SKM-1 (cell line): Measurements from ENCODE around the gene TMEM239.
"Not testable (repeated sequence)": the region's sequence is repeated elsewhere in the genome, so short reads cannot be mapped to it uniquely, and the experiment has no call there.

Source experiments
- DNase-seq: peaks from one replicate; lab custom pipeline; 2025; ENCODE audit not compliant: unreplicated experiment; lab: John Stamatoyannopoulos, UW

TMEM239 gene

DNA sequence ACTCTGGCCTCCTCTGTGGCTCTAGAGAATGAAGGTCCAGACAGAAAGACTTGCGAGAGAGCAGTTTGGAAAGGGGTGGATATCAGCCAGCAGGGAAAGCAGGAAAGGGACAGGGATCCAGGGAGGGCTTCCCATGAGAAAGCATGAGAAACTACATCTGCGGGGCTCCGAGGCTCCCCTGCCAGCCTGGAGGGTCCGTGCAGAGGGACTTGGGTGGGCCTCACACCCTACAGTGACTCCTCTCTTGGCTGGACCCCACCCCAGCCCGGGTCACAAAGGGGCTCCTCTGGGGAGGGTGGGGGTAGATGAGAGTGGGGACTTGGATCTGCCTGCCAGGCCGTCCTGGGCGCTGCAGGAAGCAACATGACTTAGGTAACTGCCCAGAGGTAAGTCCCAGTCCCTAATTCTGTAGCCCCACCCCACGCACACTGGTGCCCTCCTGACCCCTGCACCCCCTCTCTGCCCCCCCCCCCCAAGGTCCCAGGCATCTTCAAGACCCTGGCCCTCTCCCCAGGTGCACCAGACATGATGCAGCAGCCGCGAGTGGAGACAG, at the start of gene TMEM239:
Gene TMEM239 (plus strand): TSS at position 335 of the 553 bp plus-strand sequence. CDS start 191 bp downstream, at position 526.
- DNase-seq, result no peak

DNA sequence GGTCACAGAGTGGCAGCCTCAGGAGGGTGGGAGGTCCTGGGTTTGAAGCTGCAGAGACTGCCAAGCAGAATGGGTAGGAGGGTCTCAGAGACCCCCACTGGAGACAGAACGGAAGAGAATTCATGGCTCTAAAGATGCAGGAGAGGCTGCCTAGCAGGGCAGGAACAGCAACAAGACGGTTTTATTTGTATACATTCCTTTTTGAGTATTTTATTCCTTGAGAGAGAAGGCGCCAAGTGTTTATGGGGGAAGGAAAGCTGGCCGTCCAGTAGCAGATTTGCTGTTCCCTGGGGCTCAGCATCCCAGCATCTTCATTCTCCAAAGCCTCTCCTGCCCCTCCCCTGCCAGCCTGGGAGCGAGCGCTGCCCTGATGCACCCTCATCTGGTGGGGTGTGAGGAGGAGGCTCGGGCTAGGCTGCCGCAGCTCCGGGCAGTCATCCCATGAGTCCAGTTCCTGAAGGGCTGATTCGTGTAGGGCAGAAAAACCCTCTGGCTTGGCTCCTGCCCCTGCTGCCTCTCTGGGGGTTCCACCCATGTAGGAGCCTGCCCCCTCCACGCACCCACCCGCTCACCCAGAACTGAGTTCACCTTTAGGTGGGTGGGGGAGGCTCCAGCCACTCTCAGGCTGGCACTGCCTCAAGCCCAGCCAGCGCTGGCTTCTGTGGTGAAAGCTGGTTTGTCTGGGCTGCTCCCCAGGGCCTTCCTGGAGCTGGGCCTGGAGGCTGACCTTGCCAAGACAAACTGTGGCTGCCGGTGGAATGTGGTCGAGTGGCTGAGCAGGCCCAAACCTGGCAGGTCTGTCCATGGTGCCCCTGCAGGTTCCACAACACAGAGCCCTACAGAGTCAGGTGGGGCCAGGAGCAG, 48.2 kb upstream of the TMEM239 start:
- DNase-seq, result no peak

DNA sequence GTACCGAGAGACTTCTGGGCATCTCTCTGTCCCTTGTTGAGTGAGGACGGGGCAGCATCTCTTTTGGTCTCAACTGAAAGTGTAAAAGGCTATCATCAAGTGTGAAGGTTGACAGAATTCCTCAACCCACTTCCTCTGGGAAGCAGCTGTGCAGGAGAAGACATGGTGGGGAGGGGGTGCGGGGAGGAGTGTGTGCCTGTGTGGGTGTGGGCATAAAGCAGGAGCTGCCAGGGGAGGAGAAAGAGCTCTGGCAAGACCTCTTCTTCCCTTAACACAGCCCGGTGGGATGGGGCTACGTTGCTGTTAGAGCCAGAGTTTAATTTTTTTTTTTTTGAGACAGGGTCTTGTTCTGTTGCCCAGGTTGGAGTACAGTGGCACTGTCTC, 47.5 kb upstream of the TMEM239 start:
- no peak for DNase-seq

DNA sequence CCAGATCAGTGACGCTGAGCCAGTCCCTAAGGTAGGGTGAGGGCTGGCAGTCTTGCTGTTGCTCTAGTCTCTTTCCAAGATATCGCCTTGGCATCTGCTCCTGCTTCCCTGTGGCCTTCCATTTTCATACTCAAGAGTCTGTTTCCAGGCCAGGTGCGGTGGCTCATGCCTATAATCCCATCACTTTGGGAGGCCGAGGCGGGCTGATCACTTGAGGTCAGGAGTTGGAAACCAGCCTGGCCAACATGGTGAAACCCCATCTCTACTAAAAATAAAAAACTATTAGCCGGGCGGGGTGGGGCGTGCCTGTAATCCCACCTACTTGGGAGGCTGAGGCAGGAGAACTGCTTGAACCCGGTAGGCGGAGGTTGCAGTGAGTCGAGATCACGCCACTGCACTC, 46.1 kb upstream of the TMEM239 start:
- not testable (repeated sequence) for DNase-seq

DNA sequence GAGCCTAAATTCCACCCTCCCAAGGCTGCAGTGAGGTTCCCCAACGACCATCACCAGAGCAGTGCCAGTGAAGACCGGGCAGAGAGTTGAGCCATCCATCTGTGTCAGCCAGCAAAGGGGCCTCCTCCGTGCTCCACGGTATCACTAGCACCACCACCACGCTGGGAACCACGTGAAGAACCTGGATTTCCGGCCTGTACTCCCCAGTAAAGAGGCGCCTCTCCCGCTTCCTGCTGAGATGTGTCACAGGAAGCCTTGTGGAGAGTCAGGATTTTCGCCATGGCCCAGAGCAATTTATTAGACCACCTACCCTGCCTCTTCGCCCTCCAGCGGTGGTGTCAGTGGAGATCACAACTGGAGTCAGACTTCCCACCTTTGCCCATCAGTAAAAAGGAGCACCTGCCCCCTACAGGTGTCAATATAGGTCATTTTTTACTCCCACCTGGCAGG, 44.5 kb upstream of the TMEM239 start:
- no peak for DNase-seq

DNA sequence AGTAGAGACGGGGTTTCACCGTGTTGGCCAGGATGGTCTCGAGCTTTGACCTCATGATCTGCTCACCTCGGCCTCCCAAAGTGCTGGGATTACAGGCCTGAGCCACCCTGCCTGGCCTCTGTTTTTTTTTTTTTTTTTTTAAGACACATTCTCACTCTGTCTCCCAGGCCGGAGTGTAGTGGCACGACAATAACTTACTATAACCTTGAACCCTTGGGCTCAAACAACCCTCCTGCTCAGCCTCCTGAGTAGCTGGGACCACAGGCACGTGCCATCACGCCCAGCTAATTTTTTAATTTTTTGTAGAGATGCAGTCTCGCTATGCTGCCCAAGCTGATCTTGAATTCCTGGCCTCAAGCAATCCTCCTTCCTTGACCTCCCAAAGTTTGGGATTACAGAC, 42.4 kb upstream of the TMEM239 start:
- no peak for DNase-seq

DNA sequence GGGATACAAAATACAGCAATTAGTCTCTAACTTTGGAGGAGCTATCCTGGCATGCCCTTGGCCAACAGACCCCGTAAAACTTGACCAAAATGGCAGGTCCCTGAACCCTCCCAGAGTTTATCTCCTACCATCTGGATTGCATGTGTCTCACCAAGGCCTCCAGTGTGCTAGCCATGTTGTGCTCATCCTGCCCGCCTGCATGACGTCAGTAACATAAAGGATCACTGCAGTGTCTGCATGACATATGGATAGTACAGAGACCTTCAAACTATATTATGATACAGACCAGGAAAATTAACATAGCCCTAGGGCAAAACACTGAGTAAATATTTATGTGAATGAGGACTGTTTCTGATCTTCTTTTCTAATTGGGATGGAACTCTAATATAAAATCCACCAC, 41.0 kb upstream of the TMEM239 start:
- no peak for DNase-seq

DNA sequence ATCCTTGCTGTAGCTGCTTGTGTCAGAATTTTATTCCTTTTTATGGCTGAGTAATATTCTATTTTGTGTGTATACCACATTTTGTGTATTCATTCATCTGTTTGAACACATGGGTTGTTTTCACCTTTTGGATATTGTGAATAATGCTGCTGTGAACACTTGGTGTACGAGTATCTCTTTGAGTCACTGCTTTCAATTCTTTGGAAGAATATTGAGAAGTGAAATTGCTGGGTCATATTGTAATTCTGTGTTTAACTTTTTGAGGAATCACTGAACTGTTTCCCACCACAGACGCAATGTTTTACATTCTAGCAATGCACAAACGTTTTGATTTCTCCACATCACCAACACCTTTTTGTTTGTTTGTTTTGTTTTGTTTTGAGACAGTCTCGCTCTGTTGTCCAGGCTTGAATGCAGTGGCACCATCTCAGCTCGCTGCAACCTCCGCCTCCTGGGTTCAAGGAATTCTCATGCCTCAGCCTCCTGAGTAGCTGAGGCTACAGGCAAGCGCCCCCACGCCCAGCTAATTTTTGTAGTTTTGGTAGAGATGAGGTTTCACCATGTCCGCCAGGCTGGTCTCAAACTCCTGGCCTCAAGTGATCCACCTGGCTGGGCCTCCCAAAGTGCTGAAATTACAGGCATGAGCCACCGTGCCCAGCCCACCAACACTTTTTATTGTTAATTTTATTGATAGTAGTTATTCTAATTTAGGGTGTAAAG, 37.4 kb upstream of the TMEM239 start:
- DNase-seq, result no peak

DNA sequence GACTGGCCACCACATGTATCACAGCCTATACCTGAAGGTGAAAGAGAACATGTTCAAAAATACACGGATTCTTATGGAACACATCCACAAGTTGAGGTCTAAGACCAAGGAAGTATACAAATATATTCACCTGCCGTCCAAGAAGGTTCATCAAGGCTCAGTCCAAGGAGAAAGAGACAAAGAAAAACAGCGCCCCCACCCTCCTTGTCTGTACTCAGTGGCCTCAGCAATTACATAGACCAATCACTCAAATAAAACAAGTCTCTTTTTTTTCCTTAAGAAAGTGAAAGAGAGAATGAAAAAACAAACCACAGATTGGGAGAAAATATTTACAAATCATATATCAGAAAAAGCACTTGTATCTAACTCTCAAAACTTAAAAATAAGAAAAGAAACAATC, 35.2 kb upstream of the TMEM239 start:
- no peak for DNase-seq

DNA sequence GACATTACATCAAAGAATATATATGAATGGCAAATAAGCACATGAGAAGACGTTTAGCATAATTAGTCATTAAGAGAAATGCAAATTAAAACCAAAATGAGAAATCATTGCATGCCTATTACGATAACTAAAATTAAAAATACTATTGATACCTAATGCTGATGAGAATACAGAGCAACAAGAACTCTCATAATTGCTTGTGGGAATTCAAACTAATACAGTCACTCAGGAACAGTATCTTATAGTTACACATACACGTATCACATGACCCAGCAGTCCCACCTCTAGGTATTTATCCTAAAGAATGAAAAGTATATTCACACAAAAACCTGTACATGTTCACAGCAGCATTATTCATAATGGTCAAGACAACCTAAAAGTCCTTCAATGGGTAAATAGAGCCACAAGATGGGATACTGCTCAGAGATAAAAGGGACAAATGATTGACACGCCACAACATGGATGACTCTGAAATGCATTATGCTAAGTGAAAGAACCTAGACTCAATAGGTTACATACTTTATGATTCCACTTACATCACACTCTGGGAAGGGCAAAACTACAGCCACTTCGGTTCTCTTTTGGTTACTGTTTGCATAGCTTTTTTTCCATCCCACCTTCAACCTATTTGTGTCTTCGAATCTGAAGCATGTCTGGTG, 32.1 kb upstream of the TMEM239 start:
- no peak for DNase-seq

DNA sequence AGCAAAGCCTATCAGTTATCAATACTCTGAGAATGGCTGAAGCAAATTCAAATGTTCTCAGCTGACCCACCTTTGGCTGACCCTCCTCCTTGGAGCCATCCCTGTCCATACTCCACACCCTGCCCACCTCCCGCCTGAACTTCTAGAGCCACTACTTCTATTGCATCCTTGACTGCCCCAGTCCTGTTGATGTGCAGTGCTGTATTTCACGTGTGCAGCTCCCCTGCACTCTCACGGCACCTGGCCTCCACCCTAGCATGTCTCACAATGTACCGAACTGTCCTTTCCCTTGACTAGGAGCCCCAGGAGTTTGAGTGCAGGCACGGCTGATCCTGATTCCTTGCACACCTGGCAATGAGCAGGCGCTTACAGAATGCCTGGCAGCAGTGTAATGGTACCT, 22.7 kb upstream of the TMEM239 start:
- DNase-seq, result no peak

DNA sequence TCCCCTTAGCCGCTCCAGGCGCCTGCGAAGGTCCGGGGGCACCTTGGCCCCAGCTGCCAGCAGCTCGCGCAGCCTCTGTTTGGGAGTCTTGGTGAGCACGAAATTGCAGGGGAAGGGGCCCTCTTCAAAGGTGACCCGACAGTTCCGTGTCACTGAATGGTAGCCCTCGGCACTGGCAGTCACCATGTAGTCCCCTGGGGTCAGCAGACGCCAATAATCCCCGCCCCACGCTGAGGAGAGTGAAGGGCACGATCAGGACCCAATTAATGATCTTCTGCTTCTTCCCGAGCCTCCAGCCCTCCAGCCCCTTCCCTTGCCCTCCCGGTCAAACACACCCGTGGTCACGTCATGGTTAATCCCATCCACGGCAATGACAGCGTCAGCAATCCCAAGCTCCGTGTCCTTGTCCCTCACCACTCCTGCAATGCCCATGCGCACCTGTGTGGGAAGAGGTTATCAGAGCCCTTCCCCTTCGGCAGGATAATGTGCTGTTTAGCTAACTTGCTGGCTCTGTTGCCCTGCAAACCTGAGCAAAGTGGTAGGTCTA, 21.9 kb upstream of the TMEM239 start:
- no peak for DNase-seq

DNA sequence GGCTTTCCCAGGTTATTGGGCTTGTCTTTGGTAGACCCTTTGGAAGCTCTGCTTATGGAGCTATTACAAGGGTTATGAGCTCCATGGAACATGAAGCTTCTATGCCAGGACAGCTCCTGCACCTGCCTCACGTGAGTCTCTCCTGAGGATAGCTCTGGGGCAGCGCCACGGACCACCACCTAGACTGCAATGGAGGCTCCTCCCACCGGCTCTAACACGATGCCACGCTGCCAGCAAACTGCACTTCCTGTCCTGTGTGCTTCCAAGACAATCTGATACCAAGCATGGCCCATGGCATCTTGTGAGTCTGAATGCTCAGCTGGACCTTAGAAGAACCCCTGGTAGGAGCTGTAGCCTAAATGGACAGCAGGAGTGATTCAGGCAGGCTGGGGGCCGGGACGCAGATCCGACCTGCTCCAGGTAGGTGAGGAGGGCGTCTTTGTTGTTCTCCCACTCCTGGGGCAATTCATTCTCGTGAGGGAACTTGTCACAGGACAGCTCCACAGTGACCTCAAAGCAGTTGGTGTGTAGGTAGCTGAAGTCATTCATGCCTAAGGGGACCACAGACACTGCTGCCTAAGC, 21.2 kb upstream of the TMEM239 start:
- DNase-seq, result no peak

DNA sequence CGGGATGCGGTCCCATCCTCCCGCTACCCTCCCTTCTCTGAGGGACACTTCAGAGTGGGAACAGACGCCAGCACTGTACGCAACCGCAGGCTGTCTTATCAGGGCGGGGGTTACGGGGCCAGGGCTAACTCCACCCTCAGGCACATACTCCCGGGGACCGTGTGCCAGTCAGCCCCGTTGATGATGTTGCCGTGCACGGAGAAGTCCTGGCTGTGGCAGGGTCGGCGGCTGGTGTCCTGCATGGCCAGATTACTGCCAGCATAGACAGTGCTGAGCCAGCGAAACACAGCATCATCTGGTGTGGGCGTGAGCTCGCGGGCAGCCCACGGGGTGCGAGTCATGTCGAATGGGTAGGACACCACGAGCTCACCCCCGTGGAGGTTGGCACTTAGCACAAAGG, 20.7 kb upstream of the TMEM239 start:
- no peak for DNase-seq

DNA sequence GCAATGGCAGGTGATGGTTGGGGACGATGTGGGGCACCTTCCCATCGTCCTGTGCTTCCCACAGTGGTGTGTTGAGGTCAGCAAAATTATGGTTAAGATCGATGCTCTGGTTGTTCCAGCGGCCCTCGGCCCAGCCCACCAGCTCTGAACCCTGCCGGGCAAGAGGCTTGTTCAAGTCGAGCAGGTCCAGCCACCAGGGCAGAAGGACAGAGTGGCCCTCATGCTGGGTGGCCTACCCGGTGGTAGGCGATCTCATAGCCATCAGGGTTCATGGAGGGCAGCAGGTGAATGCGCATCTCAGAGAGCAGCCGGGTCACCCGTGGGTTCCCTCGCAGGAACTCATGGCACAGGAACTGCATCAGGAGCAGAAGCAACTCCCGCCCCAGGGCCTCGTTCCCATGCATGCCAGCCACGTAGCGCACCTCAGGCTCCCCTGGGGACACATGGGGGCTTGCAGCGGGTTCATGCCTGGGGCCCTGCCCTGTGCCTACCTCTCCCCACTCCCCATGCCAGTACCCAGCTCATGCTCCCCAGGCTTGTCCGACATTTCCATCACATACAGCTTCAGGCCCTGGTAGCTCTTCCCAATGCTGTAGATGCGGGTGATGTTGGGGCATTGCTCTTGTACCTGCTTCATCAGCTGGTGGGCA, 20.0 kb upstream of the TMEM239 start:
- no peak for DNase-seq

DNA sequence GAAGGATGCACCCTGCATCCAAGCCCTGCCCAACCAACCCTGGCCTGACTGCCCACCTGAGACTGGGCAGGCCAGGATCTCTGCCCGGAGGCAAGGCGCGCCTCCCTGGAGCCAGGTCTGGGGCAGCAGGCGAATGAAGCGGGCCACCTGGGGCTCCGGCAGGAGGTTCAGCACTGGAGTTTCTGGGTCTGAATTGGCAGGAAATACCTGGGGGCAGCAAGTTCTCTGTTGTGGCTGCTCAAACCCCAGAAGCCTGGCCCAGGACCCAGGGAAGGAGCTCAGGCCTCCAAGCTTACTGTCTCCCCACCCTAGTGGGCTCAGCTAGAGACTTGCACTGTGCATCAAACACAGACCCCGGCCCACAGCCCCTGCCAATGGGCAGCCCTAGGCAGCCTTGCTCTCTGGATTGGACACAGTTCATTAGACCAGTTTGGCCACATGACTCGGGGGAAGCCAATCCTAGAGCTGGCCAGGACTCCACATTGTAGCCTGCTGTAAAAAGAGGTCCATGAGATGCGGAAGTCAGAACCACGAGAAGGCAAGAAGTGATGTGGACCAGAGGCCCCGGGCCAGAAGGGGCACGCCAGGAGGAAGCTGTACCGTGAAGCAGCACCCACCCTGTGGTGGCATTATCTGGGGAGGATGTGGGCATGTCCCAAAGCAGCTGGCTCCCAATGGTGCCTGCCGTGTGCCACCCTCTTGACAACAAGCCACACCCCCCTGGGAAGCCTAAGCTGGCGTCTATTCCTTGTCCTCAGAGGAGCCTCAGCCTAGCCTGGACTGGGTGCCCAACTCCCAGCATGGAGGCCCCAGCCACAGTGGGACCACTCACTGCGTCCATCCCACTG, 18.8 kb upstream of the TMEM239 start:
- no peak for DNase-seq

DNA sequence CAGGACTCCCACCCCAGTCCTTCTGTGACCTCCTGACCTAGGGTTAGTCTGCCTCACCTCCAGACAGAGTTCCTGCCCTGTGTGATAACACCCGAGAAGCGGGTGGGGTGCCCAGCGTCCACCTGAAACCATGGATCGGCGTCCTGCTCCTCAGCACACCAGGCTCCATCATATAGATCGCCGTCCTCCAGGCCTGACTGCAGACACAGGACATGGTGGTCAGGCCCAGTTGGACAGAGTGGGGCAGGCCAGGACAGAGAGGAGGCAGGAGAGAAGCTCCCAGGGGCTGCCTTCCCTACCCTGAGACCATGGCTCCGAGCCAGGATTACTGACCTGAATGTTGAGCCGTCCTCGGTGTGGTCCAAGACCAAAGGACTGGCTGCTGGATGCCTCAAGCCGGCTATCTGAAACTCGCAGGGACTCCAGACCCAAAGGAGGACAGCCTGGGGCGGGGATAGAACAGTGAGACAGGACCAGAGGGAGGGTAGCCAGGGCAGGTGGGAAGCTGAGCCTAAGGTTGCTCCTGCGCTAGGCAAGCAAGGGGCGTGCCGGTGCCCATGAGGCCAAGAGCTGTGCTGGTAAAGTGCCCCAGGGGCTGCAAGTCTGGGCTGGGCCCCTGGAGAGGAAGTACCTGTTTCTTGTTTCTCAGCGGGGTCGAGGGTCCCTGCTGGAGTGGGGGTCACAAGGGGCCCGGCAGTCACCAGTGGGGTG, 17.9 kb upstream of the TMEM239 start:
- no peak for DNase-seq

DNA sequence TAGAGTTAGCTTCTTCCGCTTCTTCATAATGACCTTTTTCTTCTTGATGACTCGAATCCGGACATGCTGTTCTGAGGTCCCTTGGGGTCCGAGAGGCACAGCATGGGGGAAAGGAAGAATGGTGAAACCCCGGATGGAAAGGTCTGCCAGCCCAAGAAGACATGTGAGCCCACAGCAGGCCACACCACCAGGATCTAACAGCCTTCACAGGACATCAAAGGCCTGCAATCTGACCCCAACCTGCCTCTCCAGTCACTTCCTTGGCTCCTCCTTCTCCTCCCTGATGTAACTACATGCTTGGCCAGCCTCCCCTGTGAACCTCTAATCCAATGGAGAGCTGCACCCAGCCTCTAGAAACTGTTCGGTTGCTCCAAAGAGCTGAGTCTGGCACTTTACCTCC, 17.4 kb upstream of the TMEM239 start:
- no peak for DNase-seq

DNA sequence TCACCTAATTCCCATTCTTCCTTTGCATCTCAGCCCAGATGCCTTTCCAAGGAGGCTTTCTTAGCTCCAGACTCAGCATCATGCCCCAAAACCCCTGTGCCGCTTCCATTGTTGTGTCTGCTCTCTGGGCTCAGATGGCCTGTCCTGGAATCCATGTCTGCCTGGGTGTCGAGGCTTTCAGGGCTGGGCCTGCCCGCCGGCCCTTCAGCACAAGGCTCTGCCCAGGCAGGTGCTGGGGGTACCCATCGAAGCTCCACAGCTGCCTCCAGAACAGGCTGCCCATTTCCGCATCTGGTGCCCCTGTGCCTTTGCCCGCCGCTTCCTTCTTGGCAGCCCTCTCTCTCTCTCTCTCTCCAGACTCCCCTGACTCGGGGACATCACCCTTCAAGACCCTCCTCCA, 16.9 kb upstream of the TMEM239 start:
- no peak for DNase-seq
